ENCODE measurements around the gene COX6A2. TPM values are rescaled to one million over a fixed set of nuclear protein-coding genes. Genes with fewer than 3 reads are reported as not detected.
"Not testable (repeated sequence)": the region's sequence is repeated elsewhere in the genome, so short reads cannot be mapped to it uniquely, and the experiment has no call there.

COX6A2 gene
- total and polyA plus RNA-seq, 2 donors (not counting 1 experiment from before 2014, with no cell fraction given), result not detected

DNA sequence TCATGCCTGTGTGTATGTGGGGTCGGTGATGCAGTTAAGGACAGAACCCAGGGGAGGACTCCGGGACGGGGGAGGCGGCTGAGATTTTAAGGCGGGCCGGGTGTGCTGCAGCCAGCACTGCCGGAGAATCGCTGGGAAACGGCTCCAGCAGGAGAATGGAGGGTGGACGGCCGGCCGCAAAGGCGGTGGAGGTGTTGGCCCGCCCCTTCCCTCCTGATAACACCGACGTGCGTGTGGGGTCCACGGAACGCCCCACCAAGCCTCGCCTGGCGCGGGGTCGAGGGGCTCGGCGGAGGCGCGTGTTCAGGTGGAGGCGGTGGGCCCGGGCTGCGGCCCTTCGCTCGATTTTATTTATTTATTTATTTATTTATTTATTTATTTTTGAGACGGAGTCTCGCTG lies 13.8 kb upstream of the COX6A2 start:
- H3K4me3 ChIP-seq (replicated peaks in 1 of 4; ENCODE audit: control extremely low read depth in 1 of 4, insufficient read depth in 1 of 4, low read depth in 3 of 4, low read length in 4 of 4), result peak overlapping the region in 1 of 4 experiments; percentile 82

DNA sequence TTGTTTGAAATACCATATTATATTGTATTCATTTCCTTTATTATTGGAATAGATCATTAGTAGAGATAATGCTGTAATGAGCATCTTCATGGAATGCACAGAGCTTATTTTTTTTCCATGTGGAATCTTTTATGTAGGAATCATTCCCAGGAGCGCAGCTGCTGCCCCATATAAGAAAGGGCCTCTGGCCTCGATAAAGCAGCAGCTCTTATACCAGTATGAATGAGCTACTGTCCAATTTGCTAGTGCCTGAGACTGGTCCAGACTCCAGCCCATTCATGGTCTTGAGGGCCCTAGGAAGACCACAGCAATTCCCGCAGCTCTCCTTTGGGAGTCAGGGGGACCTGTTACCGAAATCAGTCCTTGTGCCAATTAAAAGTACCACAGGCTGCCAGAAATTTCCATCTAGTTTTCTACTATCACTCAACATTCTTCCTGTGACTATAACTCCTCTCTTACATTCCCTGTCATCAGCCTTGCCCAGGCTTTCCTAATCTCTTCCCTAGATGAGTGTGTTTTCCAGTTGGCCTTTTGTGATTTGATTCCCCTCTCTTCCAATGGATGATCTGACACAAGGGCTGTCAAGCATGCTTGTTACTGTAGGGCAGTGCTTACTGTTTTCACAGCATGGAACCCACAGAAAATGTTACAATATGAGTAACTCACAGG lies 12.5 kb upstream of the COX6A2 start:
- H3K9me3 ChIP-seq (ENCODE audit: control insufficient read depth, insufficient read depth, low read depth, low read length), result no peaks in the 10 kb centered on the region
- no peak overlapping the region for H3K4me3 ChIP-seq (replicated peaks in 1 of 4; ENCODE audit: control extremely low read depth in 1 of 4, insufficient read depth in 1 of 4, low read depth in 3 of 4, low read length in 4 of 4)
- TF ChIP-seq EZH2 (IDR thresholded peaks at IDR 0.05; ENCODE audit: low read length, missing control alignments), result no peak
- TF ChIP-seq, protein P1, sequence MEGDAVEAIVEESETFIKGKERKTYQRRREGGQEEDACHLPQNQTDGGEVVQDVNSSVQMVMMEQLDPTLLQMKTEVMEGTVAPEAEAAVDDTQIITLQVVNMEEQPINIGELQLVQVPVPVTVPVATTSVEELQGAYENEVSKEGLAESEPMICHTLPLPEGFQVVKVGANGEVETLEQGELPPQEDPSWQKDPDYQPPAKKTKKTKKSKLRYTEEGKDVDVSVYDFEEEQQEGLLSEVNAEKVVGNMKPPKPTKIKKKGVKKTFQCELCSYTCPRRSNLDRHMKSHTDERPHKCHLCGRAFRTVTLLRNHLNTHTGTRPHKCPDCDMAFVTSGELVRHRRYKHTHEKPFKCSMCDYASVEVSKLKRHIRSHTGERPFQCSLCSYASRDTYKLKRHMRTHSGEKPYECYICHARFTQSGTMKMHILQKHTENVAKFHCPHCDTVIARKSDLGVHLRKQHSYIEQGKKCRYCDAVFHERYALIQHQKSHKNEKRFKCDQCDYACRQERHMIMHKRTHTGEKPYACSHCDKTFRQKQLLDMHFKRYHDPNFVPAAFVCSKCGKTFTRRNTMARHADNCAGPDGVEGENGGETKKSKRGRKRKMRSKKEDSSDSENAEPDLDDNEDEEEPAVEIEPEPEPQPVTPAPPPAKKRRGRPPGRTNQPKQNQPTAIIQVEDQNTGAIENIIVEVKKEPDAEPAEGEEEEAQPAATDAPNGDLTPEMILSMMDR (conservative IDR thresholded peaks at IDR 0.05 in 1 of 2, IDR thresholded peaks at IDR 0.05 in 1 of 2; ENCODE audit: low read depth in 1 of 2, low read length in 2 of 2), result no peak
- H3K79me2 ChIP-seq (ENCODE audit: control insufficient read depth, insufficient read depth, low read length), result no peaks in the 10 kb centered on the region
- H4K20me1 ChIP-seq (ENCODE audit: control insufficient read depth, extremely low read depth, insufficient read depth, low read length), result no peaks in the 10 kb centered on the region
- no peak overlapping the region for H3K4me2 ChIP-seq (ENCODE audit: extremely low read depth, insufficient read depth, low read length)
- H3K9ac ChIP-seq (ENCODE audit: insufficient read depth, low read length), result no peak overlapping the region
- H3K27ac ChIP-seq (ENCODE audit: insufficient read depth, low read length), result no peak overlapping the region
- DNase-seq (ENCODE audit: low read depth in 2 of 2), result no peak
- H2AFZ ChIP-seq (ENCODE audit: low read length), result no peak overlapping the region
- H3K27me3 ChIP-seq (ENCODE audit: control insufficient read depth, insufficient read depth, low read length), result no peaks in the 10 kb centered on the region
- no peaks in the 10 kb centered on the region for H3K36me3 ChIP-seq (ENCODE audit: control insufficient read depth, insufficient read depth, low read length)
- H3K4me1 ChIP-seq (ENCODE audit: control insufficient read depth, extremely low read depth, insufficient read depth, low read length), result no peaks in the 10 kb centered on the region

More for the DNA sequence above, 13.8 kb upstream of the COX6A2 start:
- Histone ChIP-seq H3K9me3 (ENCODE audit: control insufficient read depth, insufficient read depth, low read depth, low read length) (no peaks in the 10 kb centered on the region), H3K4me2 (ENCODE audit: extremely low read depth, insufficient read depth, low read length) (no peak overlapping the region), H3K4me1 (ENCODE audit: control insufficient read depth, extremely low read depth, insufficient read depth, low read length) (no peaks in the 10 kb centered on the region), H3K79me2 (ENCODE audit: control insufficient read depth, insufficient read depth, low read length) (no peaks in the 10 kb centered on the region), H3K36me3 (ENCODE audit: control insufficient read depth, insufficient read depth, low read length) (no peaks in the 10 kb centered on the region), H4K20me1 (ENCODE audit: control insufficient read depth, extremely low read depth, insufficient read depth, low read length) (no peaks in the 10 kb centered on the region), H2AFZ (ENCODE audit: low read length) (no peak overlapping the region), H3K9ac (ENCODE audit: insufficient read depth, low read length) (no peak overlapping the region), H3K27ac (ENCODE audit: insufficient read depth, low read length) (no peak overlapping the region), H3K27me3 (ENCODE audit: control insufficient read depth, insufficient read depth, low read length) (no peaks in the 10 kb centered on the region)
- TF ChIP-seq, protein P1 (conservative IDR thresholded peaks at IDR 0.05 in 1 of 2, IDR thresholded peaks at IDR 0.05 in 1 of 2; ENCODE audit: low read depth in 1 of 2, low read length in 2 of 2), result no peak
- DNase-seq (ENCODE audit: low read depth in 2 of 2), result no peak

DNA sequence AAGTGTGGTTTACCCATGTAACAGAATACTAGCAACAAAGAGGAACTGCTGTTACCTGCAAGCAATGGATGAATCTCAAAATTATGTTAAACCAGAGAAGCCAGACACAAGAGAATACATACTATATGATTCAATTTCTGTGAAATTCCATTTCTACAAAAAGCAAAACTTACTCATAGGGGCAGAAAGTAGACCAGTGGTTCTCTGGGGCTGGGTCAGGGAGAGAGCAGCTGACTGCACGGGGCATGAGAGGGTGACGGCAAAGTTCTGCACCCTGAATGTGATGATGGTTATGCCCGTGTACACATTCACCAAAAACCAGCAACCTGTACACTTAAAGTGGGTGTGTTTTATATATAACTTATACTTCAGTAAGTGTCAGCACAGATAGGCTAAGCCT lies 11.4 kb upstream of the COX6A2 start:
- Histone ChIP-seq H3K4me1 (ENCODE audit: control insufficient read depth, extremely low read depth, insufficient read depth, low read length) (no peaks in the 10 kb centered on the region), H3K79me2 (ENCODE audit: control insufficient read depth, insufficient read depth, low read length) (no peaks in the 10 kb centered on the region), H3K27ac (ENCODE audit: insufficient read depth, low read length) (no peak overlapping the region)

DNA sequence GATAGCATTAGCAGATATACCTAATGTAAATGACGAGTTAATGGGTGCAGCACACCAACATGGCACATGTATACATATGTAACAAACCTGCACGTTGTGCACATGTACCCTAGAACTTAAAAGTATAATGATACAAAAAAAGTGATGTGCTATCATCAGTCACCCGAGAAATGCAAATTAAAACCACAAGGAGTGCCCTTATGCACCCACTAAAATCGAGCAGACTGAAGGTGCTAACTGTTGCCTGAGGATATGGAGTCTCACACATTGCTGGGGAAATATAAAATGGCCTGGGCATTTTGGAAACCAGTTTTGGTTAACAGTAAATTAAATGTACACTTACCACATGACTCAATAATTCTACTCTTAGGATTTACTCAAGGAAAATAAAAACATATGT lies 10.9 kb upstream of the COX6A2 start:
- not testable (repeated sequence) for H3K9me3 ChIP-seq (ENCODE audit: control insufficient read depth, insufficient read depth, low read depth, low read length); H2AFZ ChIP-seq (ENCODE audit: low read length); DNase-seq (ENCODE audit: low read depth in 2 of 2); H3K27me3 ChIP-seq (ENCODE audit: control insufficient read depth, insufficient read depth, low read length); H3K4me3 ChIP-seq (replicated peaks in 1 of 4; ENCODE audit: control extremely low read depth in 1 of 4, insufficient read depth in 1 of 4, low read depth in 3 of 4, low read length in 4 of 4); H3K4me2 ChIP-seq (ENCODE audit: extremely low read depth, insufficient read depth, low read length); H3K27ac ChIP-seq (ENCODE audit: insufficient read depth, low read length); H4K20me1 ChIP-seq (ENCODE audit: control insufficient read depth, extremely low read depth, insufficient read depth, low read length); H3K79me2 ChIP-seq (ENCODE audit: control insufficient read depth, insufficient read depth, low read length); H3K4me1 ChIP-seq (ENCODE audit: control insufficient read depth, extremely low read depth, insufficient read depth, low read length); H3K36me3 ChIP-seq (ENCODE audit: control insufficient read depth, insufficient read depth, low read length); H3K9ac ChIP-seq (ENCODE audit: insufficient read depth, low read length)

More for the DNA sequence above, 11.4 kb upstream of the COX6A2 start:
- Histone ChIP-seq H3K27me3 (ENCODE audit: control insufficient read depth, insufficient read depth, low read length) (no peaks in the 10 kb centered on the region), H3K9ac (ENCODE audit: insufficient read depth, low read length) (no peak overlapping the region), H3K4me2 (ENCODE audit: extremely low read depth, insufficient read depth, low read length) (no peak overlapping the region), H3K9me3 (ENCODE audit: control insufficient read depth, insufficient read depth, low read depth, low read length) (no peaks in the 10 kb centered on the region), H3K36me3 (ENCODE audit: control insufficient read depth, insufficient read depth, low read length) (no peaks in the 10 kb centered on the region), H4K20me1 (ENCODE audit: control insufficient read depth, extremely low read depth, insufficient read depth, low read length) (no peaks in the 10 kb centered on the region), H2AFZ (ENCODE audit: low read length) (no peak overlapping the region), H3K4me3 (replicated peaks in 1 of 4; ENCODE audit: control extremely low read depth in 1 of 4, insufficient read depth in 1 of 4, low read depth in 3 of 4, low read length in 4 of 4) (no peak overlapping the region)
- TF ChIP-seq, protein P1 (conservative IDR thresholded peaks at IDR 0.05 in 1 of 2, IDR thresholded peaks at IDR 0.05 in 1 of 2; ENCODE audit: low read depth in 1 of 2, low read length in 2 of 2), result no peak
- no peak for TF ChIP-seq EZH2 (IDR thresholded peaks at IDR 0.05; ENCODE audit: low read length, missing control alignments)
- no peak for DNase-seq (ENCODE audit: low read depth in 2 of 2)

Measured in fibroblast of lung (primary cell).